HG03196 (cell line): Measurements from ENCODE around the gene PDZRN3.

Experiments used
- ATAC-seq: cut with Tn5 transposase; IDR thresholded peaks from one replicate; pipeline ENCODE4 v1.9.1; 2021; ENCODE audit not compliant: unreplicated experiment

Gene PDZRN3

GRCh38 chr3:73623346-73623745 is 1.4 kb downstream of the PDZRN3 start:
- no peak for ATAC-seq

GRCh38 chr3:73622091-73622805 is 2.5 kb downstream of the PDZRN3 start:
- ATAC-seq, result no peak

DNA sequence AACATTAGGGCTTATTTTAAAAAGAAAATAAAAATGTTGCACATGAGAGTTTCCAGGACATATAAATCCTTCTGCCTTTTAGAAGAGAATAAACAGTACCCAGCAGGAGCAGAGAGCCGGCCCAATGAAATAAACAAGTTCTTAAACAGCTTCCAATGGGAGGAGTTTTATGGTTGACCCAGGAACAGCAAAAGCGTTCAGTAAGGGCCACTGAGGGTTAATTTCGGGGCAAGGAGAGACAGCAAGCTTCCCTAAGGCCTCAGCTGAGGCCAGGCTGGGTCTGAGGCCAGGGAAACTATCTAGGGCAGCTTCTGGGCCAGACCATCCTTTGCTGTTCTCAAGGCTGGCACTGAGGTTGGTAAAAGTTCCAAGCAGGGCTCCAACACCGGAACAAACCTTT is 3.4 kb downstream of the PDZRN3 start:
- no peak for ATAC-seq

DNA sequence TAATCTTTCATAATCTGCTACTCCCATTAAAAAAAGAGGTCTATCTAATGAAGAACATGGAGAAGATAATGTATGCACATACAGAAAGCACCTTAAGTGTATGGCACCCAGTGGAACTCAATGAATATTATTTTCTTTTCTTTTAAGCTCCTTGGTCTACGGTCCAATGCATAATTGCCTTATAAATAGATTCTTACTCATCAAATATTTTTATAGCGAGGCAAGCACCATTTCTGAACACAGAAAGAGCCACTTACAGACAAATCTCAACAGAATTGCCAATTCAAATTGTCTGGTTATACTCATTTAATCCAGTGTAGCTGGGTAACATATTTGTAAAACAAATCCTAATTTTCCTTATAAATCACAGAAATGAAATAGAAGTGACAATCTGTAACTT is 6.3 kb downstream of the PDZRN3 start:
- ATAC-seq, result no peak

DNA sequence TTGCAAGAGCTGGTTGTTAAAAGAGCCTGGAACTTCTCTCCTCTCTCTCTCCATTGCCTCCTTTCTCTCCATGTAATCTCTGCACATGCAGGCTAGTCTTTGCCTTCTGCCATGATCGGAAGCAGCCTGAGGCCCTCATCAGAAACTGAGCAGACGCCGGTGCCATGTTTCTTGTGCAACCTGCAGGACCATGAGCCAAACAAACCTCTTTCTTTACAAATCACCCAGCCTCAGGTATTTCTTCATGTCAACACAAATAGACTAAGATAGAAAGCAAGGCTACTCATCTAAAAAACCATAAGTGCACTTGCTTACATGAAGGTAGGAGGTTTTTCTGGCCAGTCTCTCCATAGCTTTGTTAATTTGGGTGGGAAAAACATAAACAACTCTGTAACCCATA is 8.7 kb downstream of the PDZRN3 start:
- no peak for ATAC-seq

DNA sequence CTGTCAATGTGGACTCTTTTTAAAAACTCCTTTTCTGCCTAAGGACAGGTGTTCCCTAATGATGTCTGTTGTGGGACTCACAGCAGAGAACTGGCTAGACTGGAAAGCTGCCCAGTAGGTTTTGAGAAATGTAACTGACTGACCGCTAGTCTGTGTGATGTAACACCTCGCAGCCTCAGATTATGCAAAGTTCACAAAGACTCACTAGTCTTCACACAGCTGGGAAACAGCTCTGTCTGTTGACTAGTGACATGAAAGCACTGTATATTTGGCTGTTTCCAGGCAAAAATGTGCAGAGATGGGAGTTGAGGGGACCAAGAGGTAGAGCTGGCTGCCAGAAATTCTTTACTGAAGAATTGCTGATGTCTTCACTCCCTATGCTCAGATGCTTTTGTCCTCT is 10.3 kb downstream of the PDZRN3 start:
- no peak for ATAC-seq

DNA sequence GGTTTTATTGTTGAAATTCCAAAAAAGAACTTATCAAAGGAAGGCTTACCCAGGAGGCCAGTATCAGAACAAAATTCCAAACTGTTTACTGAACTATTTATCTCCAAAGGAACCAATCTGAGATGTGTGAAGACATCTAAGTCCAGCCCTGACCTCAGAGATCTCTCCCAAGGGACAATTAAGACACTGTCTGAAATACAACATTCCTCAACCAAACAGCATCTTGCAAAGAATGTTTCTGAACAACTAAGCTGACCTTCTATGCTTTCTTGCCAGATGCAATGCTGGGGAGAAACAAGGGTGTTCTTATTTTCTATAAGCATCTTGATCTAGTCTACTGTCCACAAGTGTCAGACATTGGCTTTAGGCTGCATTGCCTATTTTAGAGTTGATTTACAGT is 13.6 kb downstream of the PDZRN3 start:
- no peak for ATAC-seq

- no peak for ATAC-seq
These were observed 14.2 kb downstream of the PDZRN3 start for GRCh38 chr3:73610493-73610892.

- ATAC-seq, result no peak
These were observed 15.1 kb downstream of the PDZRN3 start for GRCh38 chr3:73609655-73610054.

DNA sequence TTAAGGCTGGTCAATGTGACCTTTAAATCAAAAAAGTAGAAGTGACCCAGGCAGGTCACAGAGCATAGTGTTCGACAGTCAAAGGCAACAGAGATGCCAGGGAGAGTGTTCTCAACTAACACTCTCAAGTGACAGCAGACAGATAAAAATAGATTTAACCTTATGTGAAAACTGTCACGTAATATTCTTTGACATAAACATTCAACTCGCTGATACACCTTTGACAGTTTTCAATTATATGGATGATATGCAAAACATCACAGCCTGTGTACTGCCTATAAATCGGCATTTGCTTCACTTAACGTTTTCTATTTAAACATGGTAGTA is 15.5 kb downstream of the PDZRN3 start:
- no peak for ATAC-seq

- no peak for ATAC-seq
These were observed 16.1 kb downstream of the PDZRN3 start for GRCh38 chr3:73608456-73609314.

GRCh38 chr3:73605861-73606260 is 18.9 kb downstream of the PDZRN3 start:
- no peak for ATAC-seq

GRCh38 chr3:73605412-73605811 is 19.3 kb downstream of the PDZRN3 start:
- ATAC-seq, result no peak

GRCh38 chr3:73604451-73604850 is 20.3 kb downstream of the PDZRN3 start:
- no peak for ATAC-seq

GRCh38 chr3:73603762-73604171 is 21.0 kb downstream of the PDZRN3 start:
- ATAC-seq, result no peak

DNA sequence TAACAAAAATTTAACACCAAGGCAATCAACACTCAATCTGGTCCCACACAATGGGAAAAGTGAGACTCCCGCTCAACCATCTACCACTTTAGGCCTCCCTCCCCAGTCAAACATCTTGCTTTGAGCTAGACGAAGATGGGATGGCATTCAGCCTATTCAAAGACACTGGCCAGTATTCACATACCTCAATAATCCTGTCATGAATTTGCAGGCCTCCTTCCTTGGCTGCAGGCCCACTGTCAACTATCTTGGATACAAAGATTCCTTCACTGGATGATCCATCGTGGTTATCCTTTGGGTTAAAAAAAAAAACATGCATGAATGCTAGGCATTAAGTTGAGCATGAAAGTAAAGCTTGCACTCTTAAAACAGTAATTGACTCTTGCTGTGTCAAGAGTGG is 22.6 kb downstream of the PDZRN3 start:
- ATAC-seq, result no peak

GRCh38 chr3:73601481-73601880 is 23.3 kb downstream of the PDZRN3 start:
- ATAC-seq, result no peak

DNA sequence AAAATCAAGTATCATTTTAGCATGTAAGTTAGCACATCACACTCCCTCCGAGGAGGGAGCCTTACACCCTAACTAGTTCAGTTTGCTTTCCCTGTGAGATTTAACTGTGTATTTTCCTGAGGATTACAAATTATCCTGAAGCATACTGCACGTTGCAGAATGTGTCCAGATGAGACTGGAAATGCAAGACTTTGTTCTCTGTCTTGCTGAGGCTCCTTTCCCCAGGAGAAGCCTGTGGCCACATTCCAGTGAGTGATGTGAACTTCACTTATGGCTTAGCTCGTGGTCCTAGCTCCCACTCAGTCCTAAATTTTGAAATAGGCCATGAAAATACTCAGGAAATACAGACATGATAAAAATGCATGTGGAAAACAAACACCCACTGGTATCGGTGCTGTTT is 23.7 kb downstream of the PDZRN3 start:
- ATAC-seq, result no peak

DNA sequence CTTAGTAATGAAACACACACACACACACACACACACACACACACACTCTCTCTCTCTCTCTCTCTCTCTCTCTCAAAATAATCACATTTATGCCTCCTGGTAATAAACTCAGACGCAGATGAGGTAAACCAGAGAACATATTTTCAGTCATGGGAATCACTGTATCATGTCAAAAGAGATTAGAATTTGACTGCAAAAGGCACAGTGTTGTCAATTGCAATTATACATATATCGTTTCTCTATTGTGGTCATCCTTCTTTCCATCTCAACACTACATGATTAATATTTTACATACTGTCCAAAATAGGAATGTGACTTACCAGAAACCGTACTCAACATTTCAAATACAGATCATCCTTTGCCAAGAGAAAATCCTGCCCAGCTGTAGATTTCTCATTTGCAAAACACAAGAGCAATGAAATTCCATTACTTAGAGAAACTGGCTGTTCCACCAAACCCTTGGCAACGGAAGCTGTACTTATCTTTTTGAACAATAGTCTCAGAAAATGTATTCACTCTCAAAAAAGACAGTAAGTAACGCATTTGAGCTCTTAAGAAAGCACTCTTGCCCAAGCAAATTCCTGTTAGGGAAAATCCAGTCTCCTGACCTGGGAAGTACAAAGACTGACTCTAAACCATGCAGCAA is 24.3 kb downstream of the PDZRN3 start:
- no peak for ATAC-seq

DNA sequence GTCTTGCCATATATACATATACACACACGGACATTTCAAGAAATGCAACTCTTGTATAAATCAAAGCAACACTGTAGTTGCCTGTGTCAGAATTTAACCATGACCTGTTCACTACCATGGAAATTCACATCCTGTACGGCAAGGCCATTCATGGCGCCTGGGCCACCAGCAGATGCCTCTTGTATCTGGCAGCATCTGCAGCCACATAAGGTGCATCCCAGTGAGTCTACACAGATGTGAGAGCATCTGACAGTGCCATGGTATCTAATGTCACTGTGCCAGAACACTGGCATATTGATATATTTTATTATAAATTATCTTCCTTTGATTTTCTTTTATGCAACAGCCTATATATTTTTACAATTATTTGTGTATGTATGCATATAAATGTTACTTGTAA is 25.1 kb downstream of the PDZRN3 start:
- no peak for ATAC-seq

DNA sequence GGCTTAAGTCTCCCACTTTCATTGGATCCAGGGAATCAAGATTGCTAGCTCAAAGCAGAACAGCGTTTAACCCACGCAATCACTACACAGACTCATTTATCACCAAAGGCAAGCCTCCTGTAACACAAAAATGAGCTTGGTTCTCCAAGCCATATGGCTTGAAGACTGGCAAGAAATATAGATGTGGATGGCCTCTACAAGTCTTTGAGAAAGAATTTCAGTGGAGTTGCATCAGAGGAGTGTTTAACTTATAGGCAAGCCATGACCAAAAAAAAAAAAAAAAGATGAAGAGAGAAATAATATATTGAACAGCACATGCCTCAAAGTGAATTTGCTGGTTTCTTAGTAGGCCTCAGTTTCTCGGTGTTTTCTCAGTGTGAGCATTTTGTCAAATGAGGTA is 27.3 kb downstream of the PDZRN3 start:
- no peak for ATAC-seq
